DMS114 treated with DMSO at 0.1 percent for 48 hours (cell line): ENCODE measurements around the gene LYRM9.
"Not testable (repeated sequence)": the region's sequence is repeated elsewhere in the genome, so short reads cannot be mapped to it uniquely, and the experiment has no call there.

Experiments
- DNase-seq: peaks from one replicate; lab custom pipeline; 2025; ENCODE audit not compliant: unreplicated experiment; lab: John Stamatoyannopoulos, UW

Gene LYRM9

GRCh38 chr17:27878776-27879562, 14.2 kb downstream of the LYRM9 start:
- no peak for DNase-seq

- DNase-seq, result no peak
These were observed 19.4 kb downstream of the LYRM9 start for GRCh38 chr17:27873746-27874145.

GRCh38 chr17:27873211-27873610, 20.0 kb downstream of the LYRM9 start:
- DNase-seq, result no peak

- no peak for DNase-seq
These were observed 20.4 kb downstream of the LYRM9 start for GRCh38 chr17:27872776-27873175.

GRCh38 chr17:27871407-27871806, 21.8 kb downstream of the LYRM9 start:
- no peak for DNase-seq

- DNase-seq, result no peak
These were observed 22.8 kb downstream of the LYRM9 start for GRCh38 chr17:27870345-27870744.

- DNase-seq, result no peak
These were observed 24.6 kb downstream of the LYRM9 start for GRCh38 chr17:27868565-27868964.

GRCh38 chr17:27862840-27863239, 30.3 kb downstream of the LYRM9 start:
- no peak for DNase-seq

GRCh38 chr17:27862004-27862403, 31.2 kb downstream of the LYRM9 start:
- DNase-seq, result no peak

GRCh38 chr17:27860971-27861664, 32.0 kb downstream of the LYRM9 start:
- DNase-seq, result no peak

- no peak for DNase-seq
These were observed 34.4 kb downstream of the LYRM9 start for GRCh38 chr17:27858621-27859305.

- no peak for DNase-seq
These were observed 36.3 kb downstream of the LYRM9 start for GRCh38 chr17:27856676-27857432.

- DNase-seq, result no peak
These were observed 37.7 kb downstream of the LYRM9 start for GRCh38 chr17:27855454-27855853.

GRCh38 chr17:27854163-27854562, 39.0 kb downstream of the LYRM9 start:
- no peak for DNase-seq

GRCh38 chr17:27853091-27853490, 40.1 kb downstream of the LYRM9 start:
- DNase-seq, result no peak

- DNase-seq, result no peak
These were observed 43.5 kb downstream of the LYRM9 start for GRCh38 chr17:27849474-27850185.

- DNase-seq, result no peak
These were observed 44.2 kb downstream of the LYRM9 start for GRCh38 chr17:27848931-27849330.

- not testable (repeated sequence) for DNase-seq
These were observed 46.3 kb downstream of the LYRM9 start for GRCh38 chr17:27846808-27847307.

- no peak for DNase-seq
These were observed 47.0 kb downstream of the LYRM9 start for GRCh38 chr17:27846042-27846655.
